Endothelial cell of umbilical vein (primary cell): ENCODE data around the gene ZNF488. TPM values are rescaled to one million over a fixed set of nuclear protein-coding genes. Genes with fewer than 3 reads are reported as not detected.

ENCODE experiments used
- BruUV-seq: library from RNA; stranded (reverse); fragments of 400-500 nt; replicated peaks from 2 replicates; lab custom pipeline; 2021; lab: Mats Ljungman, UMichigan
- CTCF ChIA-PET: fragments of 300-600, 350-600 bp; sonication (Branson Sonifier 250); formaldehyde crosslinking; loops from one replicate; lab custom pipeline; 2021; ENCODE audit warnings: antibody characterized with exemption, inconsistent platforms; lab: Charles Lee
- POLR2A ChIA-PET: fragments of 300-600, 350-600 bp; sonication (Branson Sonifier 250); formaldehyde crosslinking; loops from one replicate; lab custom pipeline; 2021; ENCODE audit warnings: antibody characterized with exemption, inconsistent platforms; lab: Charles Lee
- DNase-seq: peaks from one replicate; pipeline ENCODE4 v3.0.0-alpha.2; 2011; ENCODE audit warnings: low read depth, low spot score
- FAIRE-seq: peaks from 2 replicates; lab custom pipeline; 2011; peaks lifted over from hg19 to GRCh38; lab: Jason Lieb, UNC
- H2AFZ ChIP-seq: 2 replicates; pipeline ENCODE4 v1.6.0; 2012; ENCODE audit warnings: low read depth, low read length, control low read depth, inconsistent platforms
- H3K27ac ChIP-seq: 2 replicates; pipeline ENCODE4 v1.5.1; 2011; ENCODE audit warnings: low read depth, mild to moderate bottlenecking, control low read depth, low read length, moderate library complexity; ENCODE audit not compliant: insufficient read depth
- H3K27me3 ChIP-seq, 2 experiments: 2 replicates each; pipeline versions ENCODE4 v1.6.0 to v1.6.1; 2011; ENCODE audit warnings: low read length in 2 of 2, mixed read lengths in 1 of 2; ENCODE audit not compliant: control insufficient read depth in 2 of 2, insufficient read depth in 2 of 2
- H3K36me3 ChIP-seq, 2 experiments: 2 replicates in 1 of 2; 3 replicates in 1 of 2; pipeline ENCODE4 v1.5.1; 2011; ENCODE audit warnings: low read length in 2 of 2, mild to moderate bottlenecking in 1 of 2, moderate library complexity in 1 of 2; ENCODE audit not compliant: control insufficient read depth in 2 of 2, insufficient read depth in 2 of 2; ENCODE audit errors: extremely low read depth in 1 of 2
- H3K4me1 ChIP-seq: 3 replicates; pipeline ENCODE4 v1.5.1; 2011; ENCODE audit warnings: mild to moderate bottlenecking, low read length; ENCODE audit not compliant: control insufficient read depth, insufficient read depth; ENCODE audit errors: extremely low read depth
- H3K4me2 ChIP-seq: 2 replicates; pipeline ENCODE4 v1.6.1; 2011; ENCODE audit warnings: low read length, control low read depth, mixed read lengths; ENCODE audit not compliant: insufficient read depth
- H3K4me3 ChIP-seq, 3 experiments: fragments of 200-600 bp in 1 of 3; sonication (generic), shearing (Covaris generic) in 1 of 3; replicated peaks in 1 of 3; 2 replicates each; pipeline ENCODE4 v1.5.1; 2011 to 2016; ENCODE audit warnings: control low read depth in 3 of 3, low read length in 3 of 3, mild to moderate bottlenecking in 2 of 3, inconsistent platforms in 1 of 3, low read depth in 1 of 3, moderate library complexity in 1 of 3; ENCODE audit not compliant: insufficient read depth in 1 of 3
- H3K79me2 ChIP-seq: 2 replicates; pipeline ENCODE4 v1.6.0; 2012; ENCODE audit warnings: low read length, inconsistent platforms; ENCODE audit not compliant: control insufficient read depth, insufficient read depth
- H3K9ac ChIP-seq: replicated peaks from 2 replicates; pipeline ENCODE3; 2011; ENCODE audit warnings: low read length, control low read depth; ENCODE audit not compliant: insufficient read depth; ENCODE audit errors: extremely low read depth
- H3K9me1 ChIP-seq: replicated peaks from 3 replicates; pipeline ENCODE4 v1.6.0; 2011; ENCODE audit warnings: mild to moderate bottlenecking, low read length; ENCODE audit not compliant: control insufficient read depth, insufficient read depth; ENCODE audit errors: extremely low read depth
- H3K9me3 ChIP-seq: replicated peaks from 2 replicates; pipeline ENCODE4 v1.5.1; 2012; ENCODE audit warnings: low read length, inconsistent platforms; ENCODE audit not compliant: control insufficient read depth, insufficient read depth
- H4K20me1 ChIP-seq: replicated peaks from 2 replicates; pipeline ENCODE3; 2011; ENCODE audit warnings: mild to moderate bottlenecking, low read length; ENCODE audit not compliant: control insufficient read depth, insufficient read depth; ENCODE audit errors: extremely low read depth
- CTCF ChIP-seq, 2 donors: IDR thresholded peaks; 1 replicate in 1 of 2; 2 replicates in 1 of 2; pipeline ENCODE4 v1.5.1; 2011; ENCODE audit warnings: low read length in 2 of 2, mild to moderate bottlenecking in 2 of 2, moderate library complexity in 2 of 2, control low read depth in 1 of 2, inconsistent platforms in 1 of 2, low read depth in 1 of 2; ENCODE audit not compliant: insufficient read depth in 1 of 2; ENCODE audit errors: extremely low read depth in 1 of 2
- EZH2 ChIP-seq: IDR thresholded peaks from 2 replicates; pipeline ENCODE4 v1.6.1; 2012; ENCODE audit warnings: borderline replicate concordance, low read depth, mild to moderate bottlenecking, moderate library complexity, low read length, inconsistent platforms; ENCODE audit not compliant: severe bottlenecking
- FOS ChIP-seq: IDR thresholded peaks from 2 replicates; pipeline ENCODE4 v1.6.1; 2011; ENCODE audit warnings: mild to moderate bottlenecking, low read length, moderate library complexity, borderline replicate concordance; ENCODE audit not compliant: insufficient read depth
- GATA2 ChIP-seq: IDR thresholded peaks from 2 replicates; pipeline ENCODE4 v1.7.0; 2011; ENCODE audit warnings: low read depth, mild to moderate bottlenecking, moderate library complexity, mixed read lengths, low read length; ENCODE audit not compliant: insufficient read length, insufficient read depth
- JUN ChIP-seq: IDR thresholded peaks from 2 replicates; pipeline ENCODE4 v1.6.1; 2011; ENCODE audit warnings: borderline replicate concordance, low read depth; ENCODE audit not compliant: insufficient read length, insufficient read depth
- MYC ChIP-seq: IDR thresholded peaks from one replicate; pipeline ENCODE4 v1.6.1; 2011; ENCODE audit warnings: mild to moderate bottlenecking, low read depth, low read length
- POLR2A ChIP-seq: IDR thresholded peaks from 2 replicates; pipeline ENCODE4 v1.6.1; 2012; ENCODE audit warnings: low read depth, mild to moderate bottlenecking, control low read depth, low read length
- dilution Hi-C: fragments of 300-500 bp; cut with MboI; formaldehyde crosslinking; loops from one replicate; pipeline ENCODE4 v1.15.0; 2019; ENCODE audit warnings: low sequenced_read_pairs; ENCODE audit not compliant: extremely low pct_ligation_motif_present
- intact Hi-C: fragments of 100-400 bp; cut with micrococcal nuclease; formaldehyde crosslinking; loops from one replicate; pipeline ENCODE4 v1.10.0; 2022
- polyA plus RNA-seq, 4 experiments: library from polyadenylated mRNA; depleted of rRNA in 3 of 4; stranded (reverse) in 3 of 4; unstranded in 1 of 4; fragments of >200 nt; gene quantifications; 2 replicates each; pipeline versions ENCODE4 v1.2.1 to v1.2.3, GENCODE V29; 2011 to 2012; ENCODE audit warnings: missing spikeins in 1 of 4
- total RNA-seq: library from RNA; stranded (reverse); gene quantifications from 2 replicates; pipeline ENCODE4 v1.2.3, GENCODE V29; 2021

ZNF488 gene
- total and polyA plus RNA-seq, 2 donors (not counting 3 experiments of a cell fraction or from before 2014, with no cell fraction given): 0.21 to 0.38 TPM

GRCh38 chr10:47363781-47364180, 20.3 kb downstream of the ZNF488 start:
- H3K4me3 ChIP-seq: no peak overlapping the region
- H3K4me1 ChIP-seq: no peaks in the 10 kb centered on the region
- dilution Hi-C loops: no loop called here
- TF ChIP-seq FOS (no peak), CTCF (IDR thresholded peaks at IDR 0.05; ENCODE audit: extremely low read depth in 1 of 2, insufficient read depth in 1 of 2, low read depth in 1 of 2, low read length in 2 of 2) (no peak)
- no peak overlapping the region for H2AFZ ChIP-seq
- H3K9me3 ChIP-seq: no peaks in the 10 kb centered on the region
- POLR2A ChIA-PET: no interaction called here
- no peaks in the 10 kb centered on the region for H3K27me3 ChIP-seq
- H3K4me2 ChIP-seq: no peak overlapping the region
- H3K36me3 ChIP-seq: no peaks in the 10 kb centered on the region
- DNase-seq: no peak
- H3K9ac ChIP-seq: no peak overlapping the region
- no TSS peak for BruUV-seq
- H3K27ac ChIP-seq: no peak overlapping the region
- H3K9me1 ChIP-seq: no peaks in the 10 kb centered on the region
- FAIRE-seq: no peak
- H4K20me1 ChIP-seq: no peaks in the 10 kb centered on the region
- CTCF ChIA-PET: interaction anchor here (1.8 kb wide), 1 partner anchor 23 kb away, joined by 5 read pairs; no protein-coding TSS in a partner anchor
- H3K79me2 ChIP-seq: no peaks in the 10 kb centered on the region
- intact Hi-C loops: no loop called here

GRCh38 chr10:47362199-47362598, 21.9 kb downstream of the ZNF488 start:
- POLR2A ChIA-PET: no interaction called here
- Histone ChIP-seq H3K27ac (no peak overlapping the region), H3K4me1 (no peaks in the 10 kb centered on the region), H4K20me1 (no peaks in the 10 kb centered on the region), H2AFZ (no peak overlapping the region), H3K9me3 (no peaks in the 10 kb centered on the region), H3K27me3 (no peaks in the 10 kb centered on the region), H3K79me2 (no peaks in the 10 kb centered on the region), H3K36me3 (no peaks in the 10 kb centered on the region), H3K9ac (no peak overlapping the region), H3K4me3 (no peak overlapping the region), H3K9me1 (no peaks in the 10 kb centered on the region), H3K4me2 (no peak overlapping the region)
- intact Hi-C loops (no loop called here), dilution Hi-C loops (no loop called here)
- FAIRE-seq (no peak), DNase-seq (no peak)
- no TSS peak for BruUV-seq
- no peak for TF ChIP-seq GATA2
- TF ChIP-seq MYC: no peak
- no peak for TF ChIP-seq EZH2
- no peak for TF ChIP-seq CTCF (IDR thresholded peaks at IDR 0.05; ENCODE audit: extremely low read depth in 1 of 2, insufficient read depth in 1 of 2, low read depth in 1 of 2, low read length in 2 of 2)
- TF ChIP-seq JUN: no peak
- TF ChIP-seq POLR2A: no peak
- CTCF ChIA-PET: interaction anchor here (0.6 to 2.1 kb wide), 19 partner anchors 8 to 325 kb away, joined by 3 to 13 read pairs (median 3); partner anchors contain the start of gene ZNF488
